Epithelial cell of esophagus (primary cell): Measurements from ENCODE around the gene TTC34.

Experiments
- DNase-seq: peaks from one replicate; pipeline ENCODE4 v3.0.0; 2010; ENCODE audit warnings: low read depth
- H3K4me3 ChIP-seq: 2 replicates; pipeline ENCODE4 v1.5.1; 2011; ENCODE audit warnings: mild to moderate bottlenecking, low read length, control low read depth
- TF ChIP-seq, protein P1 (sequence below): IDR thresholded peaks from 2 replicates; pipeline ENCODE4 v1.5.1; 2011; ENCODE audit warnings: low read depth, mild to moderate bottlenecking, low read length, control low read depth, inconsistent platforms; ENCODE audit not compliant: insufficient read depth; ENCODE audit errors: missing control alignments

TTC34 gene

DNA sequence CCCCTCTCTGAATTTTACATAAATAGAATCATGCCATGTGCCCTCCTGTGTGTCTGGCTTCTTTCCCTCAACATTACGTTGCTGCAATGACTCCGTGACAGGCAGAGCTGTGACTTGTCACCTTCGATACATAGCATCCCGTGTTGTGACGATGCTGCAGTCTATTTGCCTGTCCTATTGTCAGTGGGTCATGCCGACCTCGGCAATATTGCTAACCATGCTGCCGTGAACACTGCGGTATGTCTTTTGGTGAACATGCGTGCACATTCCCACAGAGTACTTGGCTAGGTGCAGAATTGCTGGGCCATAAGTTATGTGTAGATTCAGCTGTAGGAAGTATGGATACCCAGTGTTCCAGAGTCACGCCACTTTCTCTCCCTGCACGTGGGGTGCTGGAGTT lies 36.3 kb upstream of the TTC34 start:
- no peak for DNase-seq
- TF ChIP-seq, protein P1, sequence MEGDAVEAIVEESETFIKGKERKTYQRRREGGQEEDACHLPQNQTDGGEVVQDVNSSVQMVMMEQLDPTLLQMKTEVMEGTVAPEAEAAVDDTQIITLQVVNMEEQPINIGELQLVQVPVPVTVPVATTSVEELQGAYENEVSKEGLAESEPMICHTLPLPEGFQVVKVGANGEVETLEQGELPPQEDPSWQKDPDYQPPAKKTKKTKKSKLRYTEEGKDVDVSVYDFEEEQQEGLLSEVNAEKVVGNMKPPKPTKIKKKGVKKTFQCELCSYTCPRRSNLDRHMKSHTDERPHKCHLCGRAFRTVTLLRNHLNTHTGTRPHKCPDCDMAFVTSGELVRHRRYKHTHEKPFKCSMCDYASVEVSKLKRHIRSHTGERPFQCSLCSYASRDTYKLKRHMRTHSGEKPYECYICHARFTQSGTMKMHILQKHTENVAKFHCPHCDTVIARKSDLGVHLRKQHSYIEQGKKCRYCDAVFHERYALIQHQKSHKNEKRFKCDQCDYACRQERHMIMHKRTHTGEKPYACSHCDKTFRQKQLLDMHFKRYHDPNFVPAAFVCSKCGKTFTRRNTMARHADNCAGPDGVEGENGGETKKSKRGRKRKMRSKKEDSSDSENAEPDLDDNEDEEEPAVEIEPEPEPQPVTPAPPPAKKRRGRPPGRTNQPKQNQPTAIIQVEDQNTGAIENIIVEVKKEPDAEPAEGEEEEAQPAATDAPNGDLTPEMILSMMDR = no peak
- H3K4me3 ChIP-seq = no peak overlapping the region

DNA sequence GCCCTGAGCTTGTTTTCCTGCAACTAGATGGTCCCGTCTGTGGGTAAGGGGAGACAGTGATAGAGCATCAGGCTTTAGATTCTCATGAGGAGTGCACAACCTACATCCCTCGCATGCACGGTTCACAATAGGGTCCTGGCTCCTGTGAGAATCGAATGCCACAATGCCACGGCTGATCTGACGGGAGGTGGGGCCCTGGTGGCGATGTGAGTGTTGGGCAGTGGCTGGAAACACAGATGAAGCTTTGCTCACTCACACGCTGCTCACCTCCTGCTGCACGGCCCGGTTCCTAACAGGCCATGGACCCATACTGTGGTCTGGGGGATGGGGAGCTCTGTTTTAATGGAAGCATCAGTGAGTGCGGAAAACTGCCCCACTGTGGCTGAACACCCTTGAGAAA lies 35.8 kb upstream of the TTC34 start:
- no peak overlapping the region for H3K4me3 ChIP-seq
- TF ChIP-seq, protein P1 = no peak
- DNase-seq = no peak

DNA sequence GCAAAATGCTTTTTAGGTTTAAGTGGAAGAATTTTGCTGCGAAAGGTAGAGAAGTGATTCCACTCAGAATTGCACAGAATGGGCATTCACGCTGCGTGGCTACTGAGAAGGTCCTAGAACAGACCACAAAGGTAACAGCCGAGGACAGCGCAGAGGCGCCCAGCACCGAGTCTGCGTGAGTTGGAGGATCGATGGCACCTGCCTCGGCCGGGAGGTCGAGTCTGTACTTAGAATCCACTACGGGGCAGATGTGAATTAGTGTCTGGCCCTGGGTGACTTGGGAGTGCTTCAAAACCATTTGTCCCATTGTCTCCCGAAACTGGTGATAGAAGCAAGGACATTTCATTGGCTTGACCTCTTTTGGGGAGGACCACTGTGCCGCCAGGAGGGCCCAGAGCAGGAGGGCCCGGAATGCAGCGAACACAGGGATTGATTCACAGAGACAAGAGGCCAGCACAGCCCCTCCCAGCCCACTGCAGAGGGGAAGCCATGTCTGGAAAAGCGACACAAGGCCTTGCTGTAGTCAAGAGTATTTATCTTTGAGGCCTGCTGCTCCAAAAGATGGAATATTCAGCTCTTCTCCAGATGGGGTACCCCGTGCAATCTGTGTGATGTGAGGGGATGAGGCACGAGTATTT lies 35.0 kb upstream of the TTC34 start:
- TF ChIP-seq, protein P1 = no peak
- no peak for DNase-seq
- no peak overlapping the region for H3K4me3 ChIP-seq

DNA sequence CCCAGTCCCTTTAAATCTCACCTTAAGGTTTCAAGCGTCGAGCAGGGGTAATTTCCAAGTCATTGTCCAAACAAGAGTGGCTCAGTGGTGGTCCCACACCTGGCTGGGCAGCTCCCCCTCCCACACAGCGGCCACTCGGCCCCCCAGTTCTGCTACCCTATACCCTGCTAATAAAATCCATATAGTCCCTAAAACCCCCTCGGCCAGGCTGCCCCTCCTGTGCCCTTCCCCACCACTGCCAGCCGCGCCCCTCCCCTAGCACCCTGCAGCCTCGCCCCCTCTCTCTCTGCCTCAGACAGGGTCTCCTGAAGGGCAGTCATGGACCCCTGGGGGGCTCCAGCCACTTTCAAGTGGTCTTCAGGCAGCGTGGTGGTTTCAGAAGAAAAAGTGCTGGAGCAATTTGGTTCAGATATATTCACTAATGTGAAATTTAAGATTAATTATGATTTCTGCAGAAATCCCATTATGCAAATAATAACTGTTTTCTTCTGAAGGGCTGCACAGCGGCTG lies 34.2 kb upstream of the TTC34 start:
- TF ChIP-seq, protein P1 = no peak
- no peak for DNase-seq
- H3K4me3 ChIP-seq = no peak overlapping the region

DNA sequence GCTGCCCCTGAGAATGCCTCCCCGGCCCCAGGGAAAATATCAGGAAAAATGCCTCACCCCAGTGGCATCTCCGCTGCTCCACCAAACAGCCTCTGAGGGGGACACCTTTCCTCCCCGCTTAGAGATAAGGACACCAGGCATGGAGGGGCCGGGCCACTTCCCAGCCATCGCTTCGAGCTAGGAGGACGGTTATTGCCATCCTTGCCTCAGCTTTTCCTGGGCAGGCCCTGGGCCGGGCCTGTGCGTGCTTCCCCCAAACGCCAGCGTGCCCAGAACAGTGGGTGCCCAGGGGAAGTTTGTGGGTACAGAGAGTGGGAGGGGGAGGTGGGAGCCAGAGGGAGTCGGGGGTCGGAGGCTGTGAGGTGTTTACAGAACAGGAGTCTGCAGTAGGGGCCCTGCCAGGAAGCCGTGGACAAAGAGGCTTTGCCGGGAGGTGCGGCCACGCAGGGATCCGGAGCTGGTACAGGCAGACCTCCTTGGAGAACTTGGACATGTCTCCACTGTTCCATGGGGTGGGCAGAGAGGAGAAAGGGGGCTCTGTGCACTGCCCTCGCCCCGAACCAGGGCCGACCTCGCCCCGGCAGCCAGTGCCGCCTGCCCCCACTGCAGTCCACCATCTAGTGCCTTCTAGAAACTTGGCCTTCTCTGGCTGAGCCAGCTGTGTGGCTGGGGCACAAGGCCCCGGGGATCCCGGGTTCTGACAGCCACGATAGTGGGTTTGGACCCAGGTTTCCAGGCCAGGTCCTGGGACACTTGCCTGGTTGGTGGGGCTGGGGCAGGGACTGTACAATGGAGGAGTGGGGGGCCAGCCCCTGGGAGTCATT lies 33.5 kb upstream of the TTC34 start:
- H3K4me3 ChIP-seq = no peak overlapping the region
- TF ChIP-seq, protein P1 = no peak
- no peak for DNase-seq

DNA sequence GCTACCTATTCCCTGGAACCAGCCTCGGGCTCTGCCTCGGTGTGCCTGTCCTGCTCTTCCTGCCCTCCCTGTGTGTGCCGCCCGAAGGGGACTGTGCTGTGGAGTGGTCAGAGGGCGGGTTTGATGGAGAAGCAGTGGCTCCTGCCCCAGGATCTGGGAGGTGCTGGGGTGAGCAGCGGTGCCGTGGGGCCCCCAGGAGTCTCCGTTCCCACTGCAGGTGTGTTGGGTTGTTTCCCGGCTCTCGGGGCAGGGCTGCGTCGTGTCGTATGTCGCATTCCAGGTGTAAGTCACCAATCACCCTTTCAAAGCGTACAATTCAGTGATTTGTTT lies 32.6 kb upstream of the TTC34 start:
- TF ChIP-seq, protein P1 = no peak
- no peak for DNase-seq
- no peak overlapping the region for H3K4me3 ChIP-seq
